SK-N-SH (cell line): ENCODE results near the gene IFNL1. TPM values are rescaled to one million over a fixed set of nuclear protein-coding genes. Genes with fewer than 3 reads are reported as not detected.

Experiments
- CTCF ChIA-PET: fragments of 300-600, 350-600 bp; formaldehyde crosslinking; extraction: SDS; loops from one replicate; lab custom pipeline; 2021; lab: Yijun Ruan, JAX
- POLR2A ChIA-PET: fragments of 350-600 bp; sonication (Branson Sonifier 250); formaldehyde crosslinking; extraction: SDS; loops from one replicate; lab custom pipeline; 2020; ENCODE audit warnings: antibody characterized with exemption, inconsistent platforms; lab: Yijun Ruan, JAX
- DNase-seq: peaks from one replicate; pipeline ENCODE4 v3.0.0; 2012
- H2AFZ ChIP-seq: fragments of 200-600 bp; sonication (generic); 2 replicates; pipeline ENCODE4 v1.8.1; 2016; ENCODE audit warnings: antibody characterized with exemption, mild to moderate bottlenecking, low read depth
- H3F3A ChIP-seq: fragments of 200-600 bp; sonication (generic); replicated peaks from 2 replicates; pipeline ENCODE3; 2016; ENCODE audit warnings: antibody characterized with exemption, mild to moderate bottlenecking; ENCODE audit not compliant: insufficient read depth
- H3K27ac ChIP-seq, 2 experiments: fragments of 200-500 bp in 1 of 2; fragments of 200-600 bp in 1 of 2; sonication (Bioruptor generic) in 1 of 2; sonication (generic), shearing (Covaris generic) in 1 of 2; 2 replicates each; pipeline versions ENCODE4 v1.5.1 to v1.6.1; 2014 to 2016; ENCODE audit warnings: low read depth in 2 of 2, inconsistent platforms in 1 of 2, low read length in 1 of 2, mild to moderate bottlenecking in 1 of 2, mixed read lengths in 1 of 2
- H3K27me3 ChIP-seq: fragments of 200-600 bp; sonication (generic), shearing (Covaris generic); 2 replicates; pipeline ENCODE4 v1.6.1; 2016; ENCODE audit warnings: mixed run types; ENCODE audit not compliant: insufficient read depth
- H3K36me3 ChIP-seq, 2 experiments: fragments of 200-500 bp in 1 of 2; fragments of 200-600 bp in 1 of 2; sonication (Bioruptor generic) in 1 of 2; sonication (generic) in 1 of 2; replicated peaks in 1 of 2; 2 replicates each; pipeline versions ENCODE3 to v1.5.1; 2014 to 2016; ENCODE audit warnings: low read length in 1 of 2, mild to moderate bottlenecking in 1 of 2; ENCODE audit not compliant: insufficient read depth in 2 of 2, control insufficient read depth in 1 of 2
- H3K4me1 ChIP-seq, 2 experiments: fragments of 200-500 bp in 1 of 2; fragments of 200-600 bp in 1 of 2; sonication (Bioruptor generic) in 1 of 2; sonication (generic), shearing (Covaris generic) in 1 of 2; 2 replicates each; pipeline versions ENCODE4 v1.5.1 to v1.6.1; 2014 to 2016; ENCODE audit warnings: low read depth in 1 of 2, low read length in 1 of 2, mixed run types in 1 of 2; ENCODE audit not compliant: insufficient read depth in 2 of 2, control insufficient read depth in 1 of 2
- H3K4me2 ChIP-seq: fragments of 200-600 bp; sonication (generic), shearing (Covaris generic); 2 replicates; pipeline ENCODE4 v1.6.1; 2017; ENCODE audit warnings: mixed run types
- H3K4me3 ChIP-seq, 2 experiments: fragments of 200-500 bp in 1 of 2; fragments of 200-600 bp in 1 of 2; sonication (Bioruptor generic) in 1 of 2; sonication (generic), shearing (Covaris generic) in 1 of 2; 2 replicates each; pipeline versions ENCODE4 v1.5.1 to v1.8.1; 2014 to 2016; ENCODE audit warnings: low read depth in 2 of 2, inconsistent platforms in 1 of 2, low read length in 1 of 2, mild to moderate bottlenecking in 1 of 2, mixed read lengths in 1 of 2, moderate library complexity in 1 of 2
- H3K79me2 ChIP-seq: fragments of 200-600 bp; sonication (generic); 2 replicates; pipeline ENCODE4 v1.8.1; 2017; ENCODE audit warnings: mild to moderate bottlenecking; ENCODE audit not compliant: insufficient read depth
- H3K9ac ChIP-seq: fragments of 200-600 bp; sonication (generic); 2 replicates; pipeline ENCODE4 v1.6.1; 2017; ENCODE audit warnings: mixed run types
- H3K9me2 ChIP-seq: fragments of 200-600 bp; sonication (generic); 2 replicates; pipeline ENCODE4 v1.6.1; 2017; ENCODE audit warnings: mixed run types
- H3K9me3 ChIP-seq: fragments of 200-600 bp; sonication (generic); 2 replicates; pipeline ENCODE4 v1.6.1; 2017; ENCODE audit warnings: mixed run types, mild to moderate bottlenecking, moderate library complexity
- H4K20me1 ChIP-seq: fragments of 200-600 bp; sonication (generic); 2 replicates; pipeline ENCODE4 v1.6.1; 2017; ENCODE audit warnings: mild to moderate bottlenecking, mixed run types; ENCODE audit not compliant: insufficient read depth
- ELF1 ChIP-seq: IDR thresholded peaks from 2 replicates; pipeline ENCODE4 v1.4.0; 2012
- FOSL2 ChIP-seq: IDR thresholded peaks from 2 replicates; pipeline ENCODE4 v1.4.0; 2012; ENCODE audit warnings: low read depth, mild to moderate bottlenecking, moderate library complexity, borderline replicate concordance
- GABPA ChIP-seq: IDR thresholded peaks from 2 replicates; pipeline ENCODE4 v1.4.0; 2012; ENCODE audit warnings: low read depth, mild to moderate bottlenecking
- GATA2 ChIP-seq: sonication (generic); formaldehyde crosslinking; IDR thresholded peaks from 2 replicates; pipeline ENCODE4 v1.5.0; 2020; ENCODE audit warnings: mild to moderate bottlenecking, missing genetic modification reagents
- JUND ChIP-seq: IDR thresholded peaks from 2 replicates; pipeline ENCODE4 v1.4.0; 2012
- MEF2A ChIP-seq: IDR thresholded peaks from 2 replicates; pipeline ENCODE4 v1.4.0; 2012; ENCODE audit warnings: low read depth, borderline replicate concordance
- PBX3 ChIP-seq: IDR thresholded peaks from 2 replicates; pipeline ENCODE4; 2012
- RCOR1 ChIP-seq: fragments of 150-350 bp; IDR thresholded peaks from 2 replicates; pipeline ENCODE4 v1.6.1; 2017; ENCODE audit warnings: antibody characterized with exemption, low read length
- REST ChIP-seq: IDR thresholded peaks from 2 replicates; pipeline ENCODE4 v1.6.1; 2012; ENCODE audit warnings: mild to moderate bottlenecking, low read depth, low read length, moderate library complexity
- RXRA ChIP-seq: IDR thresholded peaks from 2 replicates; pipeline ENCODE4 v1.4.0; 2012; ENCODE audit warnings: low read depth, mild to moderate bottlenecking, borderline replicate concordance
- SIN3A ChIP-seq: IDR thresholded peaks from 2 replicates; pipeline ENCODE4 v1.6.1; 2012; ENCODE audit warnings: low read depth, mild to moderate bottlenecking, low read length, moderate library complexity, borderline replicate concordance
- SMC3 ChIP-seq: IDR thresholded peaks from 2 replicates; pipeline ENCODE4 v1.6.1; 2012; ENCODE audit warnings: low read depth, low read length, improper control_type of control experiment
- WGBS: methylation state at CpG from one replicate; pipeline ENCODE4 v1.1.6; 2017; ENCODE audit warnings: low lambda C conversion rate; 5-methylcytosine and 5-hydroxymethylcytosine counted together
- polyA plus RNA-seq, 3 experiments: library from polyadenylated mRNA; depleted of rRNA; stranded (reverse); fragments of >200 nt; gene quantifications; 2 replicates each; pipeline ENCODE4 v1.2.3, GENCODE V29; 2012
- TF ChIP-seq, protein P1 (sequence below): IDR thresholded peaks from 2 replicates; pipeline ENCODE4 v1.4.0; 2012; ENCODE audit warnings: low read depth, borderline replicate concordance

IFNL1 gene
- polyA plus RNA-seq, 1 of the 3 experiments (the other 2 are of a cell fraction), result not detected

- WGBS, result 61% methylated on average over 8 of the region's 10 CpGs
- Histone ChIP-seq H3K9ac (no peak overlapping the region), H3K4me2 (no peak overlapping the region), H3K9me3 (no peaks in the 10 kb centered on the region), H3K79me2 (no peaks in the 10 kb centered on the region), H3K9me2 (no peaks in the 10 kb centered on the region), H3K27ac (no peak overlapping the region), H3K36me3 (no peaks in the 10 kb centered on the region), H3K4me1 (no peaks in the 10 kb centered on the region), H4K20me1 (no peaks in the 10 kb centered on the region), H3K27me3 (no peaks in the 10 kb centered on the region), H3F3A (no peaks in the 10 kb centered on the region), H2AFZ (no peak overlapping the region), H3K4me3 (no peak overlapping the region)
- ChIA-PET CTCF (interaction anchor here (0.8 to 1.3 kb wide), 5 partner anchors 9 to 181 kb away, joined by 3 to 6 read pairs (median 3); no protein-coding TSS in a partner anchor), POLR2A (interaction anchor here (0.8 kb wide), 1 partner anchor 20 kb away, joined by 7 read pairs; no protein-coding TSS in a partner anchor)
- no peak for TF ChIP-seq REST
- TF ChIP-seq PBX3, result no peak
- no peak for TF ChIP-seq RCOR1
- TF ChIP-seq RXRA, result no peak
- TF ChIP-seq MEF2A, result no peak
- TF ChIP-seq GATA2 (CRISPR knock-in tag), result no peak
- no peak for TF ChIP-seq JUND
- no peak for TF ChIP-seq ELF1
- TF ChIP-seq SMC3, result no peak
- no peak for TF ChIP-seq GABPA
- no peak for TF ChIP-seq SIN3A
- TF ChIP-seq, protein P1, sequence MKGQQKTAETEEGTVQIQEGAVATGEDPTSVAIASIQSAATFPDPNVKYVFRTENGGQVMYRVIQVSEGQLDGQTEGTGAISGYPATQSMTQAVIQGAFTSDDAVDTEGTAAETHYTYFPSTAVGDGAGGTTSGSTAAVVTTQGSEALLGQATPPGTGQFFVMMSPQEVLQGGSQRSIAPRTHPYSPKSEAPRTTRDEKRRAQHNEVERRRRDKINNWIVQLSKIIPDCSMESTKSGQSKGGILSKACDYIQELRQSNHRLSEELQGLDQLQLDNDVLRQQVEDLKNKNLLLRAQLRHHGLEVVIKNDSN, result no peak
- no peak for TF ChIP-seq FOSL2
- DNase-seq, result no peak
Measured at GRCh38 chr19:39303373-39304184, 7.4 kb downstream of the IFNL1 start.
